ENCODE results near the gene PEX5L.

Gene PEX5L

DNA sequence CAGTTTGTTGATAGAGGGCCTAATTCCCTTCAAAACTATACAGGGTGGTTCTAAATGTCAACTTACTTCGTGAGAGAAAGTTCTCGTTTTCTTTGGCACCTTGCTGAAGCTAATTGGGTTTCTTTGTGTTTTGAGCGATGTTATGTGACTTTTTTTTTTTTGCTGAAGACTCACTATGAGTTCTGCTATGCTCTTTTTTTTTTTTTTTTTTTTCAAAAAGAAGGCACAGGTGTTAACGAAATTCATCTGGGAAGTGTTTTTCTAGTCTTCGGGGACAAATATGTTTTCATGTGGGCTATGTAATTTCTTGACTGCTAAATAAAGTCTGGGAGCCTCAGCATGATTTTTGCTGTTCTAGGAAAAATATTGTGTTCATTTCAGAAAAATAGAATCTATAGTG, 81.5 kb downstream of the PEX5L start:
- DNase-seq (ENCODE audit: low read depth): no peak

DNA sequence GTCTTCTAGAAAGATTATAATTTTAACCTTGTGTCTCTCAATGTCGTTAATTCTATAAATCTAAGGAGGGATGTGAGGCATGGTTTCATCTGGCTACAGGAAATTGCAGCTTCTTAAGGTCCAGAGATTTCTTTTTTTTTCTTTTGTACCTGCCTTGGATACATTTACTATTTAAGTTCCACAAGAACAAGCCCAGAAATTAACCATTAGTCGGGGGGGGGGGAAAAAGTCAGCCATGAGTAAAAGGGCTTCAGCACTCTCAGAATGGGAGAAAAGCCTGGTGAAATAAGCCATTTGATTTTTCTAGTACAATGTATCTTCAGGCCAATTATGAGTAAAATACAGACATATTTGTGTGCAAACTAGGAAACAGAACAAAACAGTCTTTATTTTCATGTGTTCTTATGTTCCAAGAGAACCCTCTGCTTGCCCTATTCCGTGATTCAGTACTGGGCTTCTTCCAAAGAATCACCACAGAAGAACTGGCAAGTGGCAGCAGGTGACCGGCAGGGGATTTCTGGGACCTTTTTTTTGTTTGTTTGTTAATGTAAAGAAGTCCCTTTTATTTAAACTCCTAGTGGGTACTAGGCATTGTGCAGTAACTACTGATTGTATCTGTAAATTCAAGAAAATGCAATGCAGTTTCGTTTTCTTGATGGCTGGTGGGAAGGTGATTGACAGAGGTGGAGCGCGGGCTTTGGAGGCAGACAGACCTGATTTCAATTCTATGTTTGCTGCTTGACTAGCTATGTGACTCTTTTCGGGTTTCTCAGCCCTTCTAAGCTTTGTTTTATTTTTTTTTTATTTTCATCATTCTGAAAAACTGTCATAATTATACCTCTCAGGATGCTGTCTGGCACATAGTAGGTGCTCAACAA, 82.5 kb downstream of the PEX5L start:
- no peak for DNase-seq (ENCODE audit: low read depth)

DNA sequence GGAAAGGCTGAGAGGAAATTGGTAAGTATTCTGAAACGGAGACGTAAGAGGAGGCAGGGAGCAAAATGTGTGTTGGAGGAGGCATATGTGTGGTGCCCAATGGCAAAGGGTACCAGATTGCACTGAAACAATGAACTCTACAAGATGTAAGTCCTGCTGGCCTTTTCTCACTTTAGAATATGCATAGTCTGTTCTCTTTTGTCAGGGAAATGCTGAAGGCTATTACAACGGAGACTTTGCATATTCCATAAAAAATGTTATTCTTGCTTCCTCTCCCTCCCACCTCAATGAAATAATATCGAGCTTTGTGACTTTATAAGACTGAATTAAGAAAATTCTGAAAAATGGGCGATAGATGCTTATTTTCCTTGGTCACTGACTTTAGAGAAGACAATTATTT, 85.9 kb downstream of the PEX5L start:
- DNase-seq (ENCODE audit: low read depth): no peak

DNA sequence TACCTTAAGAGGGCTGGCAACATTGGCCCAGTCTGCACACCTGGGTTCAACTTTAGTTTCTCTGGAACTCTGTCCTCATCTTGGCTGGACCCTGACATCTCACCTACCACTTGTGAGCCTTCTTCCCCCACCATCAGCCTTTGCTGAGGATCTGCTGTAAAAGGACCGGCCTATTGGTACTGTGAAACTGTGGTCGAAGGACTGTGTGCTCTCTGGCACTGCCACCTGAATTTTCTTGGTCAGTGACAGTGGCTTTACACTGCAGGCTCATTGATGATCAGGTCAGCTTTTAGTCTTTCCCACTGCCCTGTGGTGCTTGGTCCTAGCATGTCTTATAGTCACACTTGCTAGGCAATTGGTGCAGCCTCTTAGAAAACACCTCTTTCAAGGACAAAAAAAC, 86.9 kb downstream of the PEX5L start:
- DNase-seq (ENCODE audit: low read depth): no peak

DNA sequence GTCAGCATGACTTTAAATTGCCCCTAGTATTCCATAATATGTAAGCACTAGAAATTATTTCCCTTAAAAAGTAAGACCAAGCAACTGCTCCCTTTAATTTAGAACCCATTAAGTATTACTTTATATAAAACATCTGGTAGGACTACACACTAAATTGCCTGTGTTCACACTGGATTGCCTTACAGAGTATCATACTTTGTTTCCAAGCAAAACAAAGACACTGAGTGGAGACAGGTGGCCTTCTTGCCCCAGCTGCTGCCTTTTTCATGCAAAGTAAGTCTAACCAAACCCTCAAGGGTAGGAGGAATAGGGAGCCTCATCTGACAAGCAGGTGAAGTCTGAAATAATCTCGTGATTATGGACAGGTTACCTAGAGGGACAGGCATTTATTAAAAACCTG, 87.3 kb downstream of the PEX5L start:
- no peak for DNase-seq (ENCODE audit: low read depth)

DNA sequence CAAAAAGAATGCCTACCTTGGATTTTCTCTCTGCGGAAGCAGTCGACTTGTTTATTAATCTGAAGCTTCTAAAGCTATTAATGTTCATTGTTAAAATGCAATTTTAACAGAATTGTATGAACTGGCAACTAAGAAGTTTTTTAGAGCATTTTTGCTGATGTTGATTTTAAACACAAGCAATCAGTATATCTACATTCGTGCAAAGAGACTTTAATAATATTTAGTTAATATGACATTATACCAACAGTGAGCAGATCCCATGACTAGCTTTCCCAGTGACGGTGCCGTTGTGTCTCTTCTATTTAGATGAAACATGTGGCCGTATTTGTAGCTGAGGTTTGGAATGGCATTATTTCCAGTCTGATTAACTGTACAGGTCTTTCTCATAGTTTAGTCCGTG, 88.0 kb downstream of the PEX5L start:
- no peak for DNase-seq (ENCODE audit: low read depth)

DNA sequence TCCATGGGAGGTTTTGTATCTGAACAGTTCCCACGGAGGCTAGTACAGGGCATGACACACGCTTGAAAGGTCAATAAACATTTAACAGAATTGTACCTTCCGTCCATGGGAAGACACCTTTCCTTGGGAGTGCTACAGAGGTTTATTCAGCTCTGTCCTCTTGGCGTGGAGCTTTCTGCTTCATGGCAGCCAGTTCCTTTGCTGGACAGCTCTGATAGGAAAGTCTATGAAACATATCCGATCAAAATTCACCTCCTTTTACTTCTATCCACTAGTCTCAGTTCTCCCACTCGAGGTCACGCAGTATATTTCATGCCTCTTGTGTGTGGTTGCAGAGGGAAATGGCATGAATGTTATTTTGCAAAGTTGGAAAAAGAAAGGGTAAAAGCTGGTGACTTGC, 91.2 kb downstream of the PEX5L start:
- no peak for DNase-seq (ENCODE audit: low read depth)

DNA sequence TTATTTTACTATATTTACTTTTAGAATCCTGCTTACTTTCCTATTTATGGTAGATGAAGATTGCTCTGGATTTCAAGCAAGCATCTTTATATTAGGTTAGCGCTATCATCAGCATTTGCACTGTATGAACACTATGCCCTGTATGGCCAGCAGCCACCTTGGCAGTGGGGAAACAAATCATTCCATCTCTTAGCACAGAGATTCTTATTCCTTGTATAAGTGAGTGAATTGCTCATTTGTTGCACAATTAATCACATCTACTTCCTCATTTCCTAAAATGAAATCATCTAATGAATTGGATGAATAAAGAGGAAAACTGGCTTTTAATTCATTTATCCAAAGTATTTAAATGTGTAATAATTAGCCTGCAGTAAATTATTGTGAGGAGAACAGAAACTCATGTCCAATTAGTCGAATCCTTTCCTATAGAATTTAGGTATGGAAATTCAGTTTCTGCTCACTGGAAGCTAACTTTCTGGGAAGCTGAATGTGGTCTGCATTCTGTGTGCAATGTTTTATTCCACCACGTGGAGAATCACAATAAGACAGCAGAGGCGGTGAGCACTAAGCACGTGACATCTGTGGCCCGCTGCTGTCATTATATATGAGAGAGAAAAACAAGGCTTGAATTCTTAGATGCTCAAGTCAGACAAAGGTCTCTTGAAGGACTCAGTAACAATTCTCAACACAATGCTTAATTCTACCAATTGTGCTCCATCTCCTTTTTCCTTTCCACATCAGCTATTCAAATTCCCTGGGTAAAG, 93.4 kb downstream of the PEX5L start:
- no peak for DNase-seq (ENCODE audit: low read depth)

DNA sequence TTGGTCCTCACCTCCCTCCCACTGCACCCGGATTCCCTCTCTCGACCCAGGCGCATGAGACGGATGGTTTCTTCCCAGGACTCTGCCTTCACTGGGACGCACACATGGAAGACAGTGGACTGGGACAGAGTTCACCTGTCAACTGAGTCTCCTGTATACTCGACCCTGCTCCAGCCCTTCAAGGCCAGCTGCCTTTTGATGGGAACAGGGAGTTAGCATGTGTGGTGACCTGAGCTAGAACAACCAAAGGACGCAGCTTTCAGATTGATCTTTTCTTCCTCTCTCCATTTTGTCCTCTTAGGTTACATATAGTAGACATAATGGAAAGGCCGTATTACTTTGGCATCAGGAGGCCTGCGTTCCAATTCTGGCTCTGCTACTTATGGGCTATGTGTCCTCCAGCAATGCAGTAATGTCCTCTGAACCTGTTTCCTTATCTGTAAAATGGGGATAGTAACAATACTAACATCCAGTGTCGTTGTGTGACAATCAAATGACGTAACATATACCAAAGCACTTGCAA, 94.1 kb downstream of the PEX5L start:
- no peak for DNase-seq (ENCODE audit: low read depth)

DNA sequence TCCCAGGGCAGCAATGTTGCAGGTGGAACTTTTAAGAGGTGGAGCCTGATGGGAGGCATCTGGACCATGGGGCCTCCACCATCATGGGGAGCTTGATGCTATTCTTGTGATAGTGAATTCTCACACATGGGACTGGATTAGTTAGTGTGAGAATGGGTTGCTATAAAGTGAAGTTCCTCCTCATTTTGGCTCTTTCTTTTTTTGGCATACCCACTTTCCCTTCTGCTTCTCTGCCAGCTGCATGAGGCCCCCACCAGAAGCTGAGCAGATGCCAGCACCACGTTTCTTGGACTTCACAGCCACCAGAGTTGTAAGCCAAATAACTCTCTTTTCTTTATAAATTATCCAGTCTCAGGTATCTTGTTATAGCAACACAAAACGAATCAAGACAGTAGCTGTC, 101.0 kb downstream of the PEX5L start:
- DNase-seq (ENCODE audit: low read depth): no peak

DNA sequence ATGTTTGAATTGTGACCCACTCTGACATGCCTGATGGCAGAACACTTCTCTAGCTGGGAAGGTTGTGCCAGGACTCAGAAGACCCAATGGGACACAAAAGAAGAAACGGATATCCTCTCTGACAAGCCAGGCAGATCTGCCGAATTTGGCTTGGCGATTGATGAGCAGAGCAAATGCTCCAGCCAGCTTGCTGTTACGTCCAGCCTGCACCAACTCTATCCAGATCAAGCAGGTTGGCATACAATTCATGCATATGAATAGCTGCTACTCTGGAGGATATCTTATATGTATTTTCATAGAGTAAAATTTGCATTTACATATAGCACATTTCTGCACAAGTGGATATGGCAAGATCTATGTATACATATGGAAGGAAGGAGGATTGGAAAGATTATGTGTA, 102.8 kb downstream of the PEX5L start:
- DNase-seq (ENCODE audit: low read depth): no peak

DNA sequence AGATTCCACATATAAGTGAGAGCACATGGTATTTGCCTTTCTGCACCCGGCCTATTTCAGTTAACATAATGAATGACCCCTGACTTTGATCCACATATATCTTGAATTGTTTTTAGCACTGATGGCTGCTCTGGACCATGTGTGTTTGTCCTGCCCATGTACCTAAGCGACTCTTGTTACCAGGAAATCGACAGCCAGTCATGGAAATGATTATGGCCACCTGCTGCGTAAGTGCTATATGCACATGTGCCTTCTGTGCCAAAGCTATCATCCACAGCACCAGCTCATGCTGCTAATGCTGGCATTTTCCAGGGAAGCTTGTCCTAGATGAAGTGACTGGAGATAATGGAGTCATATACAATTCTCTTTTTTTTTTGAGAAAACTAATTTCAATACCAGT, 103.7 kb downstream of the PEX5L start:
- no peak for DNase-seq (ENCODE audit: low read depth)

DNA sequence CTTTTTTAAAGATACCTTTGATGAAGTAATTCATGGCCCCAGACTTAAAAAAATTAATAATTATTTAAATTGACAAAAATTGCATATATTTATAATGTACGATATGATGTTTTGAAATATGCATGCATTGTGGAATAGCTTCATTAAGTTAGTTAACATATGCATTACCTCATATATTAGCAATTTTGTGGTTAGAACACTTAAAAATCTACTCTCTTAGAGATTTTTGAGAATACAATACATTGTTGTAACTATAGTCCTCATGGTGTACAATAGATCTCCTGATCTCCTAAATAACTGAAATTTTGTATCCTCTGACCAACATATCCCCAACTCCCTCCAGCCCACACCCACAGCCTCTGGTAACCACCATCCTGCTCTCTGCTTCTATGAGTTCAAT, 104.1 kb downstream of the PEX5L start:
- no peak for DNase-seq (ENCODE audit: low read depth)

DNA sequence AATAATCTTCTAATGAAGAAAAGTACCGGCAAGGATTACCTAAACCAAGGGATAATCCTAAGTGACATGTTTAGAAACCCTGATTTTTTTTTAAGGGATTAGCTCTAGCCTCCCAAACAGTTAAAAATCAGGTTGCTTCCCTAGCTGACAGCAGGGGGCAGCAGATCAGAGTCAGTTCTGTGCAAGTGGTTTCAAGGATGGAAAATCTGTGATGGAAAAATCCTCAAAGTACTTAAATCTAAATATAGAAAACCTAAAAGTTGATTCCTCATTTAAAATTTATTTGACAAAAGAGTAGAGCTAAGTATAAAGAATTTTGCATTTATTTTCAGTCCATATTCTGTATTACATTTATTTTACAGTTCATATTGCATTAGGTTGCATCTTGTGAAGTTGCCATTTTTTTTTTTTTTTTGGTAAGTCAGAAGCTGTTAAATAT, 107.6 kb downstream of the PEX5L start:
- DNase-seq (ENCODE audit: low read depth): peak; percentile 47

DNA sequence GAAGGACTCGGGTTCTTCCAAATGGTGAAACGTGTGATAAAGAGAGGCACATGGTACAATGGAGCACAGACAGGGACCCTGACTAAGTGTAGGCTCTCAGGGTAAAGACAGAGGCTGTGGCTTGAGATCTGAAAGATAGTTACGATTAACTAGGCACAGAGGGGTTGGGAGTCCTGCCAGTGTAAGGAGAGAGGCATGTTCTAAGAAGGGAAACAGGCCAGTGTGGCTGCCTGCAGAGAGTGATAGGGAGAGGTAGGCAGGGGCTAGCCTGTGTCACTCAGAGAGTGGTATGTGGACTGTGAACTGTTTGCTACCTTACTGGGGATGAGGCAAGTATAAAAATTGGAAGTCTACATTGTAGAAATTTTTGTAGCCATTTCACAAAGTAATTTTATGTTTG, 109.5 kb downstream of the PEX5L start:
- no peak for DNase-seq (ENCODE audit: low read depth)

DNA sequence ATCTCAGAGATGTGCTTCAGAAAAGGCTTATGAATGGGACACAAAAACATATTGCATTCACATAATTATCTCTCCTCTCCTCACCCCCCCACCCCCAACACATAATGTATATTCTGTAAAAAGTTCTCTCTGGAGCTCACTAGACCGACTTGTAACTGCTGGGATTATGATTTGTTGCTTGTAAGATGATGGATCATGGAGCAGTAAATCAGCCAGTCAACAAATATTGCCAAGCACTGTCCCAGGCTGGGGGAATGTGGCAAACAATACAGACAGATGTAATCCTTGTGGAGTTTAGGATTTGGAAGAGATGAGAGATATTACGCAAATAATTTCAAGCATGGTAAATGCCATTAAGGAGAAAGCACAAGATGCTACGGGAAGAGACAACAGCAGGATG, 114.8 kb downstream of the PEX5L start:
- no peak for DNase-seq (ENCODE audit: low read depth)

DNA sequence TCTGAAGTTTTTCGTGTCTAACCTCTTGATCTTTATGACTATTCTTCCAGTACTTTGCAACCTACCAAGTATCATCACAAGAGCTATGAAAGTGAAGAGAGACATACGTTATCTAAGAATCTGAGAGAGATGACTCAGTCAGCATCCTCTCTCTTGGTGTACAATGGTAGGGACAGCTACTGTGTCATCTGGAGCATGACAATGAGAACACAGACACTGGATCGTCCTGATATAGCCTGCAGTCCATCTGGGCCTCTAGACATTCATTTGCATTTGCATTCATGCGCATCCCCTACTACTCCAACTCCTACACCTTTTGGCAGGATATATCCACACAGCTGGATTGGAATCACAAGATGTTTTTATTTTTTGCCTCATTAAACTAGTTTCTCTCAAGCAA, 115.2 kb downstream of the PEX5L start:
- no peak for DNase-seq (ENCODE audit: low read depth)

DNA sequence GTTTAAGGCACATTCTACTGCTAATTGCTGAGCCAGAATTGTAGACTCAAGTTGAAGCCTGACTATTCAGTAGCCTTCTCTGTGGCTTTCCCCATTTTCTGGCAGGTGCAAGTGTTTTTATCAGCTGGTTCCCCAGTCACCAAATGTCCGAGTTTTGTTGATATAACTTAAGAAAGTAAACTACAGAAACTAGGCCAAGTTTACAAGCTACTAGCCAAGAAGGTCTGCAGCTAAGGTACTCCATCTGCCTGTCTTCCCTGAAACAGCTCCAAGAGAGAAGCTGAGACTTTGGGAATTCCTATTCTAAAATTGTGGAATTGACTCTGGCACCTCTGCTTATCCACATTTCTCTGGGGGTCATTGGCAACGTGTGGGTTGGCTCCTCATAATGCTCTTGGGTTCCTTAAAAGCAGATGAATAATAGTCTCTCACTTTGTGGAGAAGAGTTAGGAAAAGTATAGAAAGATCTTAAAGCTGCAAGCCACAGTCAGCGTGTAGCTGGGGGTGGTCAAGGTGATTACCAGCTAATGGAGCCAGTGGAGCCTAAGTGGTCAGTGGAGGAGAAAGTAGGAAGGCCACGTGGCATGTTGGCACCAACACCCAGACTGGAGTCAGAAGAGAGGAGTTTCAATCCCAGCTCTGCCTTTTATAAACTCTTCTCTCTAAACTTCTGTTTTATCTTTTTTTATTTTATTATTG, 128.8 kb downstream of the PEX5L start:
- no peak for DNase-seq (ENCODE audit: low read depth)

DNA sequence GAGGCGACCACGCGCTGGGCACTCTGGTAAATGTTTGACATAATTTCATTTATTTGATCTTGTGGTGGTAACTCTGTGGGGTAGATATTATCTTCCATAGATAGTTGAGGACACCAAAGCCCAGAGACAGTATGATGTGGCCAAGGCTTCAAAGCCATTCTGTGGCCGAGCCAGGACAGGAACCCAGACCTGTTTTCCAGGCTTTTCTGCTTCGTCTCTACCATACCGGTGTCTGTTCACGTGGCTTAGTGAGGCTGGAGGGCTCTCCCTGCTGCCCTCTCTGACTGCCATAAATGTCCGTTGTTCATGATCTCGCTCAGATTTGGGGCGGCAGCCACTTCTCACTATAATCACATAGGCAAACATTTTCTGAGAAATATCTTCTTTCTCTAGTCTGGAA, 134.7 kb downstream of the PEX5L start:
- DNase-seq (ENCODE audit: low read depth): no peak

DNA sequence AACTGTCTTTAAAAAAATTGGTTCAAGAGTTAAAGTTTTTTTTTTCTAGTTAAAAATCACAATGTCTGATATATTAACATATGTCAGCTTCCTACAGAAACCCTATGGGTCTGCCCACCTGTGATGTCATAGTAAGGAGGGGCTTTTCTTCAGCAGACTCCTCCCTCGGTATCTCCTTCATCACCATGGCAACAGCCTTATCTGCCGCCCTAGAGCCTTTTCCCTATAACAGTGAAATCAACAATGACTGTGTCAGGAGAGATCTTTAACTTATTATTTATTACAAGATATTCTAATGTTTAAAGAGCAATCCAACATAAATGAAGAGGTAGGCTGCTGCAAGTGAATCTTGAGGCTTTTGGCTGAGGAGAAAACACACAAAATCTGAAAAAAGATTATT, 138.7 kb downstream of the PEX5L start:
- no peak for DNase-seq (ENCODE audit: low read depth)

DNA sequence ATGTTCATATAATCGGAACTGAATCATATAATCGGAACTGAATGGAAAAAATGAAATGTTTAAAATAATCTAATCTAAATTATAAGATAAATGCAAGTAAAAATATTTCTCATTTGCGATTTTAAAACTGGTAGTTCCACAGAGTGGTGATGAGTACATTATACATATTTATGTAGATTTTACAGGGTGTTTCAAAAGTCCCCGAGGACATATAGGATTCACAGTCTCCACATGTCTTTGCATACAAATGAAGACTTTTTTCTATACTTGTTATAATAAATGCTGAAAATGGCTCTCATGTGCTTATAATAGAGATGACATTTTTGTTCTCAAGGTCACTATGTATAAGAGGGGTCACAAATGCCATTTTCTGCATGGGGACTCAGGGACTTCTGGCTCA, 139.5 kb downstream of the PEX5L start:
- DNase-seq (ENCODE audit: low read depth): no peak

DNA sequence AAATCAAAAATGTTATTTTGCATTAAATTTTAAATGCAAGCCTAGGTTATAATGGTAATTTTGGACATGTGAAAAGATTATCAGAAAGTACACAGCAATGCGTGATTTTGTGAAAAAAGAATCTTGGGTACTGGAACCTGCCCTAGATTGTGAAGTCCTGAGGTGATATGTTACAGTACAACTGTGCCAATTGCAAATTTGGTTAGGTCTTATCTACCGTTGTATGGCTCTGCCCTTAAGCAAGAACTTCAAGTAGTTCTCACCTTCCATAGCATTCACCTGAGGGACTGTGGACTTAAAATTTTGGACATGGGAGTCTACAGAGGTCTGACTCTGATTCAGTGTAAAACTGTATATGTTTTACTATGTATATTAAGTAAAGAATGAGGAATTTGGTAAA, 140.2 kb downstream of the PEX5L start:
- DNase-seq (ENCODE audit: low read depth): no peak

DNA sequence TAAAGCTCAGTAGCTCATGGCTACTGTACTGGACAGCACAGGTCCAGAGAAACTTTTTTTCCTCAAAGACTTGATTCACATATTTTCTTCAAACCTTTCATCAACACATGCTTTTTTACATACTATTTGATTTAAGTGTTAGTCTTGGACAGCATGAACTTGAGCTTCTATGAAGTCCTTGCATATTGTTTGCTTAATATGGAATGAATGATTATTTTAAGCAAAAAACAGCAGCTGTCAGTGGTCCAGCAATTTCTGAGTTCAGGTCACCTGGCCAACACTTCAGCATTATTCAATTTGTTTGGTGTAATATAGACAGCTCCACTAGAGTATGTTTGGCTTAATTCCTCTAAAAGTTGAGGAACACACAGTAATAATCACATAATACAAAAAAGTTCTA, 141.4 kb downstream of the PEX5L start:
- no peak for DNase-seq (ENCODE audit: low read depth)
